GM21360 (cell line): ENCODE data around the gene CARNS1.
"Not testable (repeated sequence)": the region's sequence is repeated elsewhere in the genome, so short reads cannot be mapped to it uniquely, and the experiment has no call there.

Experiments
- ATAC-seq: cut with Tn5 transposase; IDR thresholded peaks from one replicate; pipeline ENCODE4 v1.9.1; 2021; ENCODE audit warnings: mild to moderate bottlenecking, moderate library complexity; ENCODE audit not compliant: unreplicated experiment

The CARNS1 gene

GRCh38 chr11:67423891-67424613 is 8.6 kb downstream of the CARNS1 start:
- ATAC-seq: no peak

GRCh38 chr11:67427364-67427859 is 11.9 kb downstream of the CARNS1 start:
- ATAC-seq: not testable (repeated sequence)

DNA sequence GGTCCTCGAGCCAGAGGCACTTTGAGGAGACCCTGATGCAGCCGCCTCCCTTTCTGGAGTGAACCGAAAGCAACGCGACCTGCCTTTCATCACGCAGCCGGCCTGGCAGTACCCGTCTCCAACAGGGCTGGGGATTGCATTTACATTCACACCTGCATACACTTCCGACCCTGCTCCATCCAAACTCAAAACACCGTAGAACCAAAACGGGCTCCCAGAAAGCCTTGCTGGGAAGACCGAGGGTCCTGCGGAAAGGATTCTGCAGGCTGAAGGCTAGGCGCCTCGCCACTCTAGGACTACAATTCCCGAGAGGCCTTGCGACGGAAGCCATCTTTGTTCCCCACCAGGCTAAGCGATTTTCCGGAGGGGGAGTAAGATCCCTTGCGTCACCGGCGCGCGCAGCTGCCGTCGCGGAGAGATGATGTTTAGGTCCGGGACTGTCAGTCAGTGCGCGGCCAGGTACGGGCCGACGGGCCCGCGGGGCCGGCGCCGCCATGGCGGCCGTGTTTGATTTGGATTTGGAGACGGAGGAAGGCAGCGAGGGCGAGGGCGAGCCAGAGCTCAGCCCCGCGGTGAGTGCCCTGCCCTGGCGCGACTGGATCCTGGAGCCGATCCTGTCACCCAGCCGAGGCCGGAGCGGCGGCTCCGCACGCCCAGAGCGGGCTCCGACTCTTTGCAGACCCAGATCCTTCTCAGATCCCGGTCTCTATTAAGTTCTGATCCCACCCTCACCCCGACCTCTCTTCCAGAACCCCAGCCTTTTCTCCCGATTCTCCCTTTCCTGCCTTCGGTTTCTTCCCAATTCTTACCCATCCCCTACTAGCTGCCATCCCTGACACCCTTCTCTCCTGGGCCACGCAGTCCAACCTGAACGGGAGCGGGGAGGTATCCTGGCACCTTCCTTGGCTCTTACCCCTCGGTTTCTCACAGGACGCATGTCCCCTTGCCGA is 12.8 kb downstream of the CARNS1 start, which contains the start of gene RPS6KB2:
RPS6KB2 (plus strand) TSS at position 443 of the 950 bp plus-strand sequence; CDS start at position 495, 52 bp downstream.
- ATAC-seq: peak; percentile 76

DNA sequence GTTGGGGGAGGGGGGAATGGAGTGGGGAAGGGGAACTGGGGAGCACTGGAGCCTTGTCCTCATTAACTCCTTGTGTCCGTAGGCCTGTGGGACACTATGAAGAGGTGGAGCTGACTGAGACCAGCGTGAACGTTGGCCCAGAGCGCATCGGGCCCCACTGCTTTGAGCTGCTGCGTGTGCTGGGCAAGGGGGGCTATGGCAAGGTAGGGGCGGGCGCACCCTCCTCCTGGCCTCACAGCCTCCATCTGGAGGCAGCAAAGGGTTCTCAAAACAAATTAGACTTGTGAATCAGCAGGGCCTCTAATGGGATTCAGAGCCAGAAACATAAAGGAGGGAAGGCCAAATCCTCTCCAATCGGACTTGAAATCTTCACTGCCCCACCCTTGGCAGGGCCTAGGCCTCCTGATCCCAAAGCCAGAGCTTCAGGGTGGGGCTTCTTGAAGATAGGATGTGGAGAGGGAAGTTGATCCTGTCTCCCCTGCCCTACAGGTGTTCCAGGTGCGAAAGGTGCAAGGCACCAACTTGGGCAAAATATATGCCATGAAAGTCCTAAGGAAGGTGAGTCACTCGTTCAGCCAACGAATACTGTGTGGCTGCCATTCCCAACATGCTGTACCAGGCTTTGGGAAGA is 13.7 kb downstream of the CARNS1 start:
- ATAC-seq: no peak

DNA sequence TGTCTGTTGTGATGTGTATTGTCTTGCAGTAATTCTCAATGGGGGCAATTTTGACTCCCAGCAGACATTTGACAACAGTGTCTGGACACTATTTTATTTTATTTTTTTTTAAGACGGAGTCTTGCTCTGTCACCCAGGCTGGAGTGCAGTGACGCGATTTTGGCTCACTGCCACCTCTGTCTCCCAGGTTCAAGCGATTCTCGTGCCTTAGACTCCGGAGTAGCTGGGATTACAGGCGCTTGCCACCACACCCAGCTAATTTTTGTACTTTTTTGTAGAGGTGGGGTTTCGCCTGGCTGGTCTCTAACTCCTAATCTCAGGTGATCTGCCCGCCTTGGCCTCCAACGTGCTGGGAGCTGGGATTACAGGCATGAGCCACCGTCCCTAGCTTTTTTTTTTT is 14.2 kb downstream of the CARNS1 start:
- no peak for ATAC-seq

DNA sequence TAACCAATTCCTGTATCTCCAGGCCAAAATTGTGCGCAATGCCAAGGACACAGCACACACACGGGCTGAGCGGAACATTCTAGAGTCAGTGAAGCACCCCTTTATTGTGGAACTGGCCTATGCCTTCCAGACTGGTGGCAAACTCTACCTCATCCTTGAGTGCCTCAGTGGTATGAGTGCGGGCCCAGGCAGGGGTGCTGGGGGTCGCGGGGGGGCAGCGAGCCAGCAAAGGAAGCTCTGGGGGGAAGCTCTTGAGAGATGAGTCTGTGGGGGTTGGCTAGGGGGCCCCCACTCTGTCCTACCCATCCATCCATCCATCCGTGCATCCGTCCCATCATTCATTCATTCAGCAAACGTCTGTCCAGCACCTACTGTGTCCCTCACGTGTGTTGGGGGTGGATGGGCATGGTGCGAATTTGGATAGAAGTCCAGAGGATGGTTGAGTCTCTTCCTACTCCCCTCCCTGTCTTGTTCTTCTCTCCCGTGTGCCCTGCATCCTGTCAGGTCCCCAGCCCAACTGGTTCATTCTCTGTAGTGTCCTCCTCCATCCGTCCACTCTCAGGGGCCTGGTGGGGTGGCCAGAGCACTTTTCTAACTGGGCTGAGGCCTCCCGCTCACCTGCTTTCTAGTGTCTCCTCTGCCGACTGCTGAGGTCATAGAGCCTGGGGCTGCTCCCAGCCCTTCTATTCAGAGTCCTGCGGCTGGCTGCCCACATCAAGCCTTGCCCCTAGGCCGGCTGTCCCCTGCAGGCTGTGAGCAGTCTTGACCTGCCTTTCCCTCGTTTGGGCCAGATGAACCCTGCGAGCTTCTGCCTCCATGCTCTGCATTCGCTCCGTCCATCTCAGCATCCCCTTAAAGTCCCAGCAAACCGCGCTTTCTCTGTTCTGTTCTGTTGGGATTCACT is 16.1 kb downstream of the CARNS1 start:
- ATAC-seq: no peak

DNA sequence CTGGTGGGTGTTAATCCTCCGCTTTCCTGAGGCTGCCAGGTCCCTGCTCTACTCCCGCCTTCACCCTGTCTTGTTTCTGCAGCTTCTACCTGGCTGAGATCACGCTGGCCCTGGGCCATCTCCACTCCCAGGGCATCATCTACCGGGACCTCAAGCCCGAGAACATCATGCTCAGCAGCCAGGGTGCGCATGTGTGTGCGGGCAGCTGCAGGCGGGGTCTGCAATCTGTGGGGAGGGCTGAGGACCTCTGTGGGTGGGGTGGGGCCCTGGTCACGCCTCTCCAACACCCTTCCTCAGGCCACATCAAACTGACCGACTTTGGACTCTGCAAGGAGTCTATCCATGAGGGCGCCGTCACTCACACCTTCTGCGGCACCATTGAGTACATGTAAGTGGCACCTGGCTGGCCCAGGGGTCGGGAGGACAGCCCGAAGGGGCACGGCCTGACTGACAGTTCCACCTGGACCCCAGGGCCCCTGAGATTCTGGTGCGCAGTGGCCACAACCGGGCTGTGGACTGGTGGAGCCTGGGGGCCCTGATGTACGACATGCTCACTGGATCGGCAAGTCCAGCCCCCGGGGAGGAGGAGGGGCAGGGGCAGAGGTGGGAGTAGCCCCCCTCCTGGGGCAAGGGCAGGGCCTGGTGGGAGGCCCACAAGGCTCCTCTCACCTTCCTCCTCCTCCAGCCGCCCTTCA is 17.3 kb downstream of the CARNS1 start:
- ATAC-seq: no peak

GRCh38 chr11:67433536-67434394 is 18.3 kb downstream of the CARNS1 start:
- no peak for ATAC-seq

DNA sequence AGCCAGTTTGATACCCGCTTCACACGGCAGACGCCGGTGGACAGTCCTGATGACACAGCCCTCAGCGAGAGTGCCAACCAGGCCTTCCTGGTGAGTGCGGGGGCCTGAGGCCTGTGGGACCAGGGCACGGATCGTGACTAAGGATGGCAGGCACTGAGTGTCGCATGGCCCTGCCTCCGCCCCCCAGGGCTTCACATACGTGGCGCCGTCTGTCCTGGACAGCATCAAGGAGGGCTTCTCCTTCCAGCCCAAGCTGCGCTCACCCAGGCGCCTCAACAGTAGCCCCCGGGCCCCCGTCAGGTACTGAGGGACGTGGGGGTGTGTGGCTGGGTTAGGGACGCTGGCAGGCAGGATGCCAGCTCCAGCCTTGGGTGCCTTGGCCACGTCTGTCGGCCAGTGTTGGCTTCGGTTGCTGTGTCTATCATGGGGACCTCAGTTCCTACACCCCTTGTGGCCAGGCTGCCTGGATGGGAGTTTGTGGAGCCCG is 19.0 kb downstream of the CARNS1 start:
- no peak for ATAC-seq

- ATAC-seq: no peak
Observed at GRCh38 chr11:67435031-67435726, 19.7 kb downstream of the CARNS1 start.

DNA sequence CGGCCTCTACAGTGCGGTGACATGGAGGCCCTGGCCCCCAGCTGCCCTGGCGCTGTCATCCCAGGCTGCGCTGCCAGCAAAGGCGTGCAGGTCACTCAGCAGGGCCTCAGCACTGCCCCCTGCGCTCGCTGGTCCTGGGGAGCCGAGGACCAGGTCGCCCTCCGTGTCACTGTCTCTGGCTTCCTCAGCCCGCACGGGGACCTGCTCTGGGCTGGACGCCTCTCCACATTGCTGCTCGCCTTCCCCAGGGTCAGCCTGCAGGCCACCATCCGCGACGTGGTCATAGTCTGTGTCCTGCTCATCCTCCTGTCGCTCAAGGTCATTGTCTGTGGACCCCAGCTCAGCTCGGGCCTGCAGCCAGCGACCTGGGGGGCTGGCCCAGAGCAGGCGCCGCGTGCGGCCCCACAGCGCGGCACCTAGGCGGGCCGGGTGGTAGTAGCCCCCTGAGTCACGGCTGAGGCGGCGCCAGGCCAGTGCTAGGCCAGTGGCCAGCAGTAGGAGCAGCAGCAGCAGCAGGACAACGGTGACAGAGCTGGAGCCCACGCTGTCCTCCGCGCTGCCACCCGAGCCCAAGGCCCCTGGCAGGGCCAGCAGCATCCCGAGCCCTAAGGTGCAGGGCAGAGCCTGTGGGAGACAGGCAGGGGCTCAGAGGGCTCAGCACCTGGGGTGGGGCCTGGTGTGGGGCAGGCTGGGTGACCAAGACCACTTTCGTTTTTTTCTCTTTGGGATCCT is 20.4 kb downstream of the CARNS1 start:
- ATAC-seq: no peak

GRCh38 chr11:67436459-67437081 is 21.1 kb downstream of the CARNS1 start:
- no peak for ATAC-seq

- no peak for ATAC-seq
Observed at GRCh38 chr11:67437082-67437808, 21.8 kb downstream of the CARNS1 start, which contains the start of gene PTPRCAP. TSS of gene PTPRCAP (minus strand) at chr11:67437682. CDS start at chr11:67437619, 63 bp downstream.

- ATAC-seq: no peak
Observed at GRCh38 chr11:67437809-67438157, 22.3 kb downstream of the CARNS1 start.

DNA sequence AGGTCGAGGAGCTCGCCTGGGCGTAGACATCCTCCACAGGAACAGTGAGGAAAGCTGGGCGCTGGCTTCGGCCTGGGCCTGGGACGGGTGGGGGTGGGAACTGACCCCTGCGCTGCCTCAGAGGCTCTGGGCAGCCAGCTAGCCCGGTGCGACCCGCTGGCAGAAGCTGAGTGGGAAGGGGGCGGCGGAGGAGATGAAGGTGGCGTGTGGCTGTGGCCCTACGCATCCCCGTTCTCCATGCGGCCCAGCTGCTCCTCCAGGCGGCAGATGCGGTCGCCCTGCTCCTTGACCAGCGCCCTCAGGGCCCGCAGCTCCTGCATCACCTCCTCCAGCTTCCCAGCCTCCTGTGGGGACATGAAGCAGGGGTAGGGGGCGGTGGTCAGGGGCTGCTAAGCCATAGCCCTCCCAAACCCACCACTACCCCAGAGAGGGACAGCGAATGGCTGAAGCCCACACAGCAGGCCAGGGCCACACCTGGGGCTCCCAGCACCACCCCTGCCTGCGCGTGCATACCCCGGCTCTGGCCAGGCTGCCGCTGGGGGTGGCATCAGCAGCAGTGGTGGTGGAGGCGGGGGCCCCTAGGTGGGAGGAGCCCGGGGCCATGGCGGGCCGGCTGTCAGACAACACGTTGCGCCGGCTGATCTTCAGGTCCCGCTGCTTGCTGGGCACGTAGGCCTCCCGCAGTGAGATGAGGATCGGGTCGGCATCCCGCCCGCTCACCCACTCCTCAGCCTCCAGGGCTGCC is 22.9 kb downstream of the CARNS1 start:
- ATAC-seq: no peak
